GM12891 (cell line): Measurements from ENCODE around the gene RMI2.

Experiments used
- POLR2A ChIP-seq: IDR thresholded peaks from 2 replicates; pipeline ENCODE4 v1.6.1; 2011; ENCODE audit warnings: low read depth, low read length, control low read depth
- POLR2AphosphoS5 ChIP-seq: IDR thresholded peaks from 2 replicates; pipeline ENCODE4 v1.6.1; 2011; ENCODE audit warnings: low read depth, low read length, control low read depth
- POU2F2 ChIP-seq: IDR thresholded peaks from 2 replicates; pipeline ENCODE4 v1.6.1; 2011; ENCODE audit warnings: low read depth, mild to moderate bottlenecking, control low read depth, low read length, moderate library complexity
- TAF1 ChIP-seq: IDR thresholded peaks from 2 replicates; pipeline ENCODE4 v1.6.1; 2011; ENCODE audit warnings: low read depth, low read length, control low read depth

DNA sequence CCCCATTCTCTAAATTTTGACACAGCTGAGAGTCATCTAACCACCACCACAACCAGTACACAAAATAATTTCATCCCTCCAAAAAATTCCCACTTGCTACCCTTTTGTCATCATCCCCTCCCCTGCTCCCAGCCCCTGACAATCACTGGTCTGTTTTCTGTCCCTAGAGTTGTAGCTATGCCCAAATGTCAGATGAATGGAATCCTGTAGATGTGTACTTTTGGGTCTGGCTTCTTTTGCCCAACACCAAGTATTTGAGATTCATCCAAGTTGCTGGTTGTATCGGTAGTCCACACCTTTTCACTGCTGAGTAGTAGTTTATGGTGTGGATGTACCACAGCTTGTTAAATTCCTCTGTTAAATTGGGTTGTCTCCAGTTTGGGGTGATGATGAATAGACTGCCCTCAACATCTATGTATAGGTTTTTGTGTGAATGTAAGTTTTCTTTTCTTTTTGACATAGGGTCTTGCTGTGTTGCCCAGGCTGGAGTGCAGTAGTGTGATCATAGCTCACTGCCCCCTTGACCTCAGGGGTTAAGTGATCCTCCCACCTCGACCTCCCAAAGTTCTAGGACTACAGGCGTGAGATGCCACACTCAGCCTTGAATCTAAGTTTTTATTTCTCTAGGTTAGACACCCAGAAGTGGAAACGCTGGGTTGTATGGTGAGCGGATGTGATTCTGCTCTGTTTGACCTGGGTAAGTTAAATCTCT, 14.6 kb upstream of the RMI2 start:
- TF ChIP-seq POLR2AphosphoS5 (no peak), POLR2A (no peak), POU2F2 (no peak), TAF1 (no peak)
